IMR-90 (cell line): ENCODE results near the gene CYLC1. TPM values are rescaled to one million over a fixed set of nuclear protein-coding genes. Genes with fewer than 3 reads are reported as not detected.

Experiments used
- ATAC-seq: fragments of 200-7000 bp; cut with Tn5 transposase; 2 replicates; pipeline ENCODE4 v1.9.1; 2020; ENCODE audit warnings: low read depth, mild to moderate bottlenecking, moderate library complexity
- Bru-seq: library from RNA; stranded (reverse); fragments of 400-500 nt; gene quantifications from one replicate; lab custom pipeline; 2021; lab: Mats Ljungman, UMichigan
- BruChase-seq, 2 experiments: library from RNA; stranded (reverse); fragments of 400-500 nt; gene quantifications; one replicate each; lab custom pipeline; 2021; lab: Mats Ljungman, UMichigan
- BruUV-seq: library from RNA; stranded (reverse); fragments of 400-500 nt; replicated peaks from 2 replicates; lab custom pipeline; 2021; lab: Mats Ljungman, UMichigan
- CTCF ChIA-PET: fragments of 300-600 bp; formaldehyde crosslinking; extraction: SDS; loops from one replicate; lab custom pipeline; 2021; ENCODE audit warnings: antibody characterized with exemption; lab: Yijun Ruan, JAX
- POLR2A ChIA-PET: fragments of 300-600 bp; sonication (Branson Sonifier 250); formaldehyde crosslinking; loops from one replicate; lab custom pipeline; 2022; ENCODE audit warnings: antibody characterized with exemption; ENCODE audit not compliant: unreplicated experiment; lab: Charles Lee
- DNase-seq: peaks from one replicate; pipeline ENCODE4 v3.0.0; 2013
- H2AFZ ChIP-seq: replicated peaks from 2 replicates; pipeline ENCODE3; 2013; ENCODE audit warnings: low read length, mild to moderate bottlenecking; ENCODE audit not compliant: poor library complexity
- H2AK5ac ChIP-seq: 2 replicates; pipeline ENCODE4 v1.6.1; 2013; ENCODE audit warnings: low read depth, low read length, inconsistent platforms
- H2AK9ac ChIP-seq: replicated peaks from 2 replicates; pipeline ENCODE3; 2013; ENCODE audit warnings: mild to moderate bottlenecking, low read depth, low read length, moderate library complexity; ENCODE audit not compliant: poor library complexity
- H2BK120ac ChIP-seq: 2 replicates; pipeline ENCODE4 v1.6.1; 2013; ENCODE audit warnings: low read depth, low read length, inconsistent platforms
- H2BK15ac ChIP-seq: 3 replicates; pipeline ENCODE4 v1.6.1; 2013; ENCODE audit warnings: low read depth, low read length, inconsistent platforms
- H2BK20ac ChIP-seq: 2 replicates; pipeline ENCODE4 v1.6.1; 2013; ENCODE audit warnings: low read depth, mild to moderate bottlenecking, inconsistent platforms, low read length, moderate library complexity
- H2BK5ac ChIP-seq: 2 replicates; pipeline ENCODE4 v1.6.1; 2013; ENCODE audit warnings: mild to moderate bottlenecking, low read depth, low read length, inconsistent platforms; ENCODE audit not compliant: poor library complexity, severe bottlenecking
- H3K14ac ChIP-seq: replicated peaks from 2 replicates; pipeline ENCODE4 v1.6.1; 2013; ENCODE audit warnings: low read depth, low read length, inconsistent platforms
- H3K18ac ChIP-seq: 2 replicates; pipeline ENCODE4 v1.6.1; 2013; ENCODE audit warnings: low read depth, low read length, control low read depth
- H3K23ac ChIP-seq: 2 replicates; pipeline ENCODE4 v1.6.1; 2013; ENCODE audit warnings: low read depth, low read length, inconsistent platforms
- H3K27ac ChIP-seq: 2 replicates; pipeline ENCODE4 v1.5.1; 2013; ENCODE audit warnings: mild to moderate bottlenecking, control low read depth, low read length; ENCODE audit not compliant: insufficient read depth
- H3K27me3 ChIP-seq: 2 replicates; pipeline ENCODE4 v1.6.1; 2013; ENCODE audit warnings: low read length; ENCODE audit not compliant: control insufficient read depth, insufficient read depth
- H3K36me3 ChIP-seq: 2 replicates; pipeline ENCODE4 v1.6.1; 2013; ENCODE audit warnings: low read length, mixed read lengths; ENCODE audit not compliant: control insufficient read depth, insufficient read depth
- H3K4ac ChIP-seq: 2 replicates; pipeline ENCODE4 v1.6.1; 2013; ENCODE audit warnings: low read depth, low read length, inconsistent platforms
- H3K4me1 ChIP-seq: 2 replicates; pipeline ENCODE4 v1.6.1; 2013; ENCODE audit warnings: low read length, mixed read lengths; ENCODE audit not compliant: control insufficient read depth, insufficient read depth
- H3K4me2 ChIP-seq: 2 replicates; pipeline ENCODE4 v1.6.1; 2013; ENCODE audit warnings: low read depth, mild to moderate bottlenecking, control low read depth, low read length, moderate library complexity
- H3K4me3 ChIP-seq: 2 replicates; pipeline ENCODE4 v1.5.1; 2013; ENCODE audit warnings: low read depth, mild to moderate bottlenecking, control low read depth, low read length, moderate library complexity; ENCODE audit not compliant: insufficient read depth
- H3K56ac ChIP-seq: 2 replicates; pipeline ENCODE4 v1.6.1; 2013; ENCODE audit warnings: low read length, inconsistent platforms; ENCODE audit not compliant: insufficient read depth; ENCODE audit errors: extremely low read depth
- H3K79me1 ChIP-seq, 2 experiments: 2 replicates each; pipeline ENCODE4 v1.6.1; 2013; ENCODE audit warnings: low read length in 2 of 2, inconsistent platforms in 1 of 2, low read depth in 1 of 2
- H3K9ac ChIP-seq: 2 replicates; pipeline ENCODE4 v1.6.1; 2013; ENCODE audit warnings: low read depth, low read length, control low read depth
- H3K9me1 ChIP-seq: 2 replicates; pipeline ENCODE4 v1.6.1; 2013; ENCODE audit warnings: low read length, inconsistent platforms; ENCODE audit not compliant: insufficient read depth
- H3K9me3 ChIP-seq: 2 replicates; pipeline ENCODE4 v1.6.1; 2013; ENCODE audit warnings: low read length; ENCODE audit not compliant: control insufficient read depth, insufficient read depth
- H4K20me1 ChIP-seq: 2 replicates; pipeline ENCODE4 v1.6.1; 2013; ENCODE audit warnings: low read length, inconsistent platforms; ENCODE audit not compliant: insufficient read depth
- H4K5ac ChIP-seq: 2 replicates; pipeline ENCODE4 v1.6.1; 2013; ENCODE audit warnings: mild to moderate bottlenecking, low read depth, low read length, control low read depth
- H4K8ac ChIP-seq, 2 experiments: 2 replicates each; pipeline ENCODE4 v1.6.1; 2013; ENCODE audit warnings: low read depth in 2 of 2, low read length in 2 of 2, control low read depth in 1 of 2, inconsistent platforms in 1 of 2
- H4K91ac ChIP-seq: 2 replicates; pipeline ENCODE4 v1.6.1; 2013; ENCODE audit warnings: low read depth, low read length, inconsistent platforms; ENCODE audit not compliant: insufficient read depth
- CEBPB ChIP-seq: IDR thresholded peaks from 2 replicates; pipeline ENCODE4 v1.6.1; 2012; ENCODE audit warnings: low read depth, low read length, improper control_type of control experiment
- WGBS, 2 experiments: methylation state at CpG; one replicate each; pipeline versions ENCODE4 v1.1.5 to v1.1.7; 2013; ENCODE audit warnings: missing lambda C conversion rate in 2 of 2; ENCODE audit not compliant: insufficient read length in 1 of 2; ENCODE audit errors: extremely low coverage in 2 of 2; 5-methylcytosine and 5-hydroxymethylcytosine counted together
- dilution Hi-C: fragments of 300-500 bp; cut with HindIII; formaldehyde crosslinking; loops from one replicate; pipeline ENCODE4 v1.14.3; 2018; ENCODE audit warnings: low sequenced_read_pairs; ENCODE audit not compliant: unreplicated experiment
- in situ Hi-C: fragments of 300-500 bp; cut with MboI; formaldehyde crosslinking; loops from 3 replicates; pipeline ENCODE4 v1.14.3; 2019; ENCODE audit warnings: low sequenced_read_pairs, inconsistent platforms, mixed read lengths
- intact Hi-C: fragments of 100-400 bp; cut with micrococcal nuclease; formaldehyde crosslinking; loops from 2 replicates; pipeline ENCODE4 v1.10.0; 2022
- long read RNA-seq: library from polyadenylated mRNA; unstranded; transcript quantifications from one replicate; pipeline ENCODE4 v2.0.0, GENCODE V29; 2021; ENCODE audit not compliant: unreplicated experiment
- polyA plus RNA-seq, 3 experiments: library from polyadenylated mRNA; depleted of rRNA; stranded (reverse); fragments of >200 nt; gene quantifications; 2 replicates each; pipeline ENCODE4 v1.2.3, GENCODE V29; 2012; ENCODE audit warnings: low replicate concordance in 1 of 3
- total RNA-seq: library from RNA; depleted of rRNA; stranded (reverse); fragments of >200 nt; gene quantifications from 2 replicates; pipeline ENCODE4 v1.2.3, GENCODE V29; 2012; rRNA removed

The CYLC1 gene
- not detected in 2 replicates for total RNA-seq
- polyA plus RNA-seq (2012; rRNA removed): not detected in 2 replicates
- not detected in 2 replicates for polyA plus RNA-seq (2012; cell fraction: cytosol; rRNA removed)
- not detected in 2 replicates for polyA plus RNA-seq (2012; cell fraction: nucleus; rRNA removed; ENCODE audit: low replicate concordance)
- not detected for Bru-seq, nascent RNA
- not detected for BruChase-seq, experiment 1, labeled RNA remaining after a 6-hour chase
- not detected for BruChase-seq, experiment 2, labeled RNA remaining after a 2-hour chase
- long read RNA-seq: 0 reads

GRCh38 chrX:83860846-83861245, at the start of gene CYLC1:
TSS of gene CYLC1 (plus strand) at chrX:83861146. CDS start at chrX:83861183, 37 bp downstream.
- Histone ChIP-seq H3K79me1 (no peaks in the 10 kb centered on the region), H3K9me3 (no peaks in the 10 kb centered on the region), H2AK9ac (no peak within 1 kb of the TSS), H3K23ac (no peak within 1 kb of the TSS), H3K4me2 (no peak within 1 kb of the TSS), H3K14ac (no peak within 1 kb of the TSS), H4K8ac (no peak within 1 kb of the TSS), H3K4ac (no peak within 1 kb of the TSS), H3K9ac (no peak within 1 kb of the TSS), H3K56ac (no peak within 1 kb of the TSS), H3K27me3 (no peaks in the 10 kb centered on the region), H2BK20ac (no peak within 1 kb of the TSS), H3K18ac (no peak within 1 kb of the TSS), H2AK5ac (no peak within 1 kb of the TSS), H4K20me1 (no peaks in the 10 kb centered on the region), H2BK120ac (no peak within 1 kb of the TSS), H2AFZ (no peak within 1 kb of the TSS), H4K91ac (no peak within 1 kb of the TSS), H3K9me1 (no peaks in the 10 kb centered on the region), H2BK5ac (no peak within 1 kb of the TSS), H3K4me3 (no peak within 1 kb of the TSS), H2BK15ac (no peak within 1 kb of the TSS), H3K4me1 (no peaks in the 10 kb centered on the region), H4K5ac (no peak within 1 kb of the TSS), H3K27ac (no peak within 1 kb of the TSS), H3K36me3 (no peaks in the 10 kb centered on the region)
- WGBS, 2 experiments: no CpG with 5 or more reads among the region's 1 CpG
- TF ChIP-seq CEBPB: no peak
- intact Hi-C loops: no loop called here
- ATAC-seq (no peak), DNase-seq (no peak)
- POLR2A ChIA-PET: no interaction called here
- no TSS peak for BruUV-seq
- CTCF ChIA-PET: no interaction called here
- dilution Hi-C loops: no loop called here
- in situ Hi-C loops: no loop called here
